RWPE1 (cell line): ENCODE measurements around the gene RPL5.

Experiments used
- CTCF ChIA-PET: fragments of 350-600 bp; sonication (Branson Sonifier 250); formaldehyde crosslinking; extraction: SDS; loops from one replicate; lab custom pipeline; 2021; lab: Yijun Ruan, JAX
- POLR2A ChIA-PET: fragments of 400-600 bp; formaldehyde crosslinking; extraction: SDS; loops from one replicate; lab custom pipeline; 2020; ENCODE audit warnings: antibody characterized with exemption; ENCODE audit not compliant: low non-redundant PET; lab: Yijun Ruan, JAX
- DNase-seq: peaks from one replicate; pipeline ENCODE4 v3.0.0; 2012; ENCODE audit warnings: low spot score
- H3K27ac ChIP-seq: fragments of 450-650 bp; 2 replicates; pipeline ENCODE4 v1.5.1; 2017
- CTCF ChIP-seq: fragments of 450-650 bp; conservative IDR thresholded peaks from 2 replicates; pipeline ENCODE4 v1.5.1; 2017; ENCODE audit warnings: low read depth, mild to moderate bottlenecking

Gene RPL5

GRCh38 chr1:92845908-92846307 is 14.1 kb downstream of the RPL5 start:
- TF ChIP-seq CTCF: no peak
- POLR2A ChIA-PET: no interaction called here
- DNase-seq: no peak
- no peak overlapping the region for H3K27ac ChIP-seq
- CTCF ChIA-PET: no interaction called here

- ChIA-PET POLR2A (interaction anchor here (1.1 kb wide), 1 partner anchor 16 kb away, joined by 5 read pairs; the partner anchor contains the start of gene RPL5), CTCF (interaction anchor here (0.6 to 0.9 kb wide), 4 partner anchors 10 to 214 kb away, joined by 3 to 4 read pairs (median 3); no protein-coding TSS in a partner anchor)
- peak; percentile 46 for DNase-seq
- H3K27ac ChIP-seq: no peak overlapping the region
- TF ChIP-seq CTCF: no peak
These were observed 16.4 kb downstream of the RPL5 start for GRCh38 chr1:92848201-92848600.

- ChIA-PET POLR2A (no interaction called here), CTCF (no interaction called here)
- TF ChIP-seq CTCF: no peak
- no peak overlapping the region for H3K27ac ChIP-seq
- no peak for DNase-seq
These were observed 18.2 kb downstream of the RPL5 start for GRCh38 chr1:92850019-92850418.

GRCh38 chr1:92851729-92852128 is 19.9 kb downstream of the RPL5 start:
- POLR2A ChIA-PET: no interaction called here
- CTCF ChIA-PET: interaction anchor here (1.4 kb wide), 1 partner anchor 143 kb away, joined by 4 read pairs; no protein-coding TSS in a partner anchor
- DNase-seq: no peak
- H3K27ac ChIP-seq: no peak overlapping the region
- no peak for TF ChIP-seq CTCF

- H3K27ac ChIP-seq: no peak overlapping the region
- no peak for TF ChIP-seq CTCF
- ChIA-PET CTCF (interaction anchor here (0.6 kb wide), 1 partner anchor 45 kb away, joined by 3 read pairs; no protein-coding TSS in a partner anchor), POLR2A (no interaction called here)
- no peak for DNase-seq
These were observed 21.5 kb downstream of the RPL5 start for GRCh38 chr1:92853299-92853698.

- H3K27ac ChIP-seq: no peak overlapping the region
- DNase-seq: no peak
- TF ChIP-seq CTCF: no peak
- CTCF ChIA-PET: interaction anchor here (0.7 kb wide), 1 partner anchor 176 kb away, joined by 7 read pairs; no protein-coding TSS in a partner anchor
- POLR2A ChIA-PET: interaction anchor here (0.6 kb wide), 1 partner anchor 176 kb away, joined by 5 read pairs; no protein-coding TSS in a partner anchor
These were observed 22.4 kb downstream of the RPL5 start for GRCh38 chr1:92854101-92854785.
